Type B pancreatic cell (in vitro differentiated cells): ENCODE results near the gene ERCC2. TPM values are rescaled to one million over a fixed set of nuclear protein-coding genes. Genes with fewer than 3 reads are reported as not detected.

Experiments used
- DNase-seq: peaks from one replicate; pipeline ENCODE4 v3.0.0; 2021; ENCODE audit warnings: mixed read lengths; ENCODE audit not compliant: unreplicated experiment; ENCODE audit errors: extremely low spot score
- H3K27ac Mint-ChIP-seq: 2 replicates; pipeline ENCODE4 v1.8.0; 2021; ENCODE audit warnings: mild to moderate bottlenecking, mixed read lengths
- H3K27me3 Mint-ChIP-seq: 2 replicates; pipeline ENCODE4 v1.8.0; 2021; ENCODE audit warnings: mixed read lengths
- H3K36me3 Mint-ChIP-seq: 2 replicates; pipeline ENCODE4 v1.8.0; 2021; ENCODE audit warnings: mixed read lengths
- H3K4me1 Mint-ChIP-seq: one replicate; pipeline ENCODE4 v1.8.0; 2021; ENCODE audit warnings: mixed read lengths; ENCODE audit not compliant: unreplicated experiment
- H3K4me3 Mint-ChIP-seq: 2 replicates; pipeline ENCODE4 v1.8.0; 2021; ENCODE audit warnings: mild to moderate bottlenecking, mixed read lengths
- H3K9me3 Mint-ChIP-seq: 2 replicates; pipeline ENCODE4 v1.8.0; 2021; ENCODE audit warnings: mixed read lengths
- total RNA-seq: library from RNA; stranded (reverse); gene quantifications from 2 replicates; pipeline ENCODE4 v1.2.1, GENCODE V29; 2021; ENCODE audit warnings: low replicate concordance
- TF ChIP-seq, protein P1 (sequence below): fragments of 200-600 bp; sonication (generic); conservative IDR thresholded peaks from 2 replicates; pipeline ENCODE4 v1.5.0; 2021; ENCODE audit warnings: antibody characterized with exemption, mild to moderate bottlenecking

ERCC2 gene
- total RNA-seq, 1 donor from 2014 or later: 55.8 TPM

GRCh38 chr19:45345506-45345860 lies 24.9 kb downstream of the ERCC2 start:
- H3K4me3 Mint-ChIP-seq: no peak overlapping the region
- H3K4me1 Mint-ChIP-seq: no peaks in the 10 kb centered on the region
- no peak for DNase-seq
- H3K36me3 Mint-ChIP-seq: no peaks in the 10 kb centered on the region
- peaks cover 16% of the 10 kb centered on the region for H3K27me3 Mint-ChIP-seq
- TF ChIP-seq, protein P1, sequence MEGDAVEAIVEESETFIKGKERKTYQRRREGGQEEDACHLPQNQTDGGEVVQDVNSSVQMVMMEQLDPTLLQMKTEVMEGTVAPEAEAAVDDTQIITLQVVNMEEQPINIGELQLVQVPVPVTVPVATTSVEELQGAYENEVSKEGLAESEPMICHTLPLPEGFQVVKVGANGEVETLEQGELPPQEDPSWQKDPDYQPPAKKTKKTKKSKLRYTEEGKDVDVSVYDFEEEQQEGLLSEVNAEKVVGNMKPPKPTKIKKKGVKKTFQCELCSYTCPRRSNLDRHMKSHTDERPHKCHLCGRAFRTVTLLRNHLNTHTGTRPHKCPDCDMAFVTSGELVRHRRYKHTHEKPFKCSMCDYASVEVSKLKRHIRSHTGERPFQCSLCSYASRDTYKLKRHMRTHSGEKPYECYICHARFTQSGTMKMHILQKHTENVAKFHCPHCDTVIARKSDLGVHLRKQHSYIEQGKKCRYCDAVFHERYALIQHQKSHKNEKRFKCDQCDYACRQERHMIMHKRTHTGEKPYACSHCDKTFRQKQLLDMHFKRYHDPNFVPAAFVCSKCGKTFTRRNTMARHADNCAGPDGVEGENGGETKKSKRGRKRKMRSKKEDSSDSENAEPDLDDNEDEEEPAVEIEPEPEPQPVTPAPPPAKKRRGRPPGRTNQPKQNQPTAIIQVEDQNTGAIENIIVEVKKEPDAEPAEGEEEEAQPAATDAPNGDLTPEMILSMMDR: no peak
- no peak overlapping the region for H3K27ac Mint-ChIP-seq
- H3K9me3 Mint-ChIP-seq: no peaks in the 10 kb centered on the region

DNA sequence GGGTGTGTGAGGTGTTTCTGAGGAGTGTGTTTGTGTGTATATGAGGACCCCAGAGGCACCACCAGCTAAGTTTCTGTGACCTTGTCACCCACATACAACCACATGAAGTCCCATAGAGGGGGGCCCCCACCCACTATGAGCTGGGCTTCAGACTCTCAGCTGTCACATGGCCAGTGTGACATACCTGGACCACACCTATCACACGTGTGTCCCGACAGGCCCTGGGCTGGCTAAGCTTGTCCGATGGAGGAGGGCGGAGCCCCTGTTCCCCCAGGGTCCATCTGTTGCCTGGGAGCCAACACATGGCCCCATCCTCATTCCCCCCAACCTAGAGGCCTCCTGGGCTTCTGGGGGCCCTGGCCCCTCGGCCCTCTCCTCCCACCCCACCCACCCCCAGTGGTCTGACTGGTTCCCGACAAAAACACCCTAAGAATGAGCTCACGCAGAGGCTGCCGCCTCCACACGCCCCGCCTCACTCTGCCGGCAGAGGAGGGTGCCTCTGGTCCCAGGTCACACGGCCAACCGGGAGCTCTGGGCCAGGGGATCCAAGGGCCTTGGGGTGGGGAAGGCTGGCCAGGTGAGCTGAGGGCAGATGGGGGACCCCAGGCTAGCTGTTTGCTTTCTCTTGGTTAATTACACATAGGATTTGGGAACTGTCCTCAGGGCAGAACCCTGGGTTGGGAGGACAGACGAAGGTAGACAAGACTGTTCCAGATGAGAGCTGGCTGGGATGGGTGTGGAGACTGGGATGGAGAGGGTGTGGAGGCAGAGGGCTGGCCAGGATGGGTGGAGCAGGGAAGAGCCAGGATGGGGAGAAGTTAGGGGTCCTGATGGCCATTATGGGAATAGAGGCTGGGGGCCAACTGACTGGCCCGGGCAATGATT lies 25.5 kb downstream of the ERCC2 start:
- H3K27ac Mint-ChIP-seq: peak overlapping the region; percentile 68
- no peaks in the 10 kb centered on the region for H3K4me1 Mint-ChIP-seq
- no peak for DNase-seq
- no peaks in the 10 kb centered on the region for H3K36me3 Mint-ChIP-seq
- peaks cover 22% of the 10 kb centered on the region for H3K27me3 Mint-ChIP-seq
- TF ChIP-seq, protein P1: no peak
- peak overlapping the region; percentile 45 for H3K4me3 Mint-ChIP-seq
- no peaks in the 10 kb centered on the region for H3K9me3 Mint-ChIP-seq

DNA sequence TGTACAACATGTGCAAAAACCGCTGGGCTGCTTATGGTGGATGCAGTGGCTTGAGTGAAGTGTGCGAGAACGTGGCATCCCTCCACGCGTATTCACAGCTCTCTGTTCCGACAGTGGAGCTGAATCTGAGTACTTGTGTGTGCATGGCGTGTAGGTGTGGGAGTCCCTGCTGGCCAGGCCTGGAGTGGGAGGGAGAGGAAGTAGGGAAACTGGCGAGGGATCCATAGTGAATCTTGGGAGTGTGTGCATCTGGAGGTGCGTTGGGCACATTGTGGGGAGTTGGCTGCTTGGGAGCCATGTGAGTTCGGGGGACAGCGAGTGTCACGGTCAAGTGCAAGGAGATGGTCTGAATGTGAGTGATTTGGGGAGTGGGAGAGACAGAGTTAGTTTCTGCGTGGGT lies 27.5 kb downstream of the ERCC2 start:
- Mint-ChIP-seq H3K9me3 (no peaks in the 10 kb centered on the region), H3K27ac (no peak overlapping the region), H3K4me3 (no peak overlapping the region), H3K4me1 (no peaks in the 10 kb centered on the region), H3K36me3 (no peaks in the 10 kb centered on the region), H3K27me3 (peaks cover 33% of the 10 kb centered on the region)
- DNase-seq: no peak
- TF ChIP-seq, protein P1: no peak

- Mint-ChIP-seq H3K9me3 (no peaks in the 10 kb centered on the region), H3K27ac (no peak overlapping the region), H3K4me3 (no peak overlapping the region), H3K27me3 (peaks cover 31% of the 10 kb centered on the region), H3K36me3 (no peaks in the 10 kb centered on the region), H3K4me1 (no peaks in the 10 kb centered on the region)
- TF ChIP-seq, protein P1: no peak
- no peak for DNase-seq
These were observed 29.4 kb downstream of the ERCC2 start for GRCh38 chr19:45340899-45341453.

DNA sequence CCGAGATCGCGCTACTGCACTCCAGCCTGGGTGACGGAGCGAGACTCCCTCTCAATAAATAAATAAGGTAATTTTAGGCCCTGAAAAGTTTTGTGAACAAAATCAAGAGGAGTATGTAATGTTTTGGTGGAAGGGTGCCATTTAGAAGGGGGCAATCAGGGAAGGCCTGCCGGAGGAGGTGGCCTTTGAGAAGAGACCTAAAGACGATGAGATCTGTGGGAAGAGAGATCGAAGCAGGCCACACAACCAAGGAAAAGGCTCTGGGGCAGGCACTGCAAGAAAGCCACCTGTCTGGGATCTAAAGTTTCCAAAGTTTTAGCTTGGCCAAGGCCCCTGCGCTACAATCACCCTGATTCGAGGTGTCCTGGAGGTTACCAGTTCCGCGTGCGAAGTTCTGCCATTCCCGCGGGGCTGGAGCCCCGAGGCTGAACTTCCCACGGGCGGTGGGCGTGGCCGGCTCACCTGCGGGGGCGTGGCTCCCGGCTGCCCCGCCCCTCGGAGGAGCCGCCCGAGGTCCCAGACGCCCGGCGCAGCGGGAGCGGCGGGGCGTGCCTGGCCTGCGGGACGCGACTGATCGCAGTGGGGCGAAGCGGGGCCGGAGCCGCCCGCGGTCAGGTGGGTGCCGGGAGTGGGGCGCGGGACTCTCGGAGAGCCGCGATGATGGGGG lies 30.0 kb downstream of the ERCC2 start, which contains the start of gene KLC3:
KLC3 (plus strand) TSS at position 519 of the 667 bp plus-strand sequence. CDS start 4,792 bp downstream, outside the sequence.
- Mint-ChIP-seq H3K9me3 (no peaks in the 10 kb centered on the region), H3K4me3 (peak within 1 kb of the TSS; percentile 83), H3K36me3 (no peaks in the 10 kb centered on the region), H3K27ac (peak within 1 kb of the TSS; percentile 39), H3K27me3 (peaks cover 28% of the 10 kb centered on the region), H3K4me1 (no peaks in the 10 kb centered on the region)
- DNase-seq: no peak
- TF ChIP-seq, protein P1: no peak
